Nephron progenitor cell (in vitro differentiated cells): ENCODE data around the gene RAB40C.

Experiments
- DNase-seq: peaks from one replicate; pipeline ENCODE4 v3.0.0; 2021
- H3K27ac Mint-ChIP-seq: 2 replicates; pipeline ENCODE4 v1.8.0; 2021; ENCODE audit warnings: mild to moderate bottlenecking, moderate library complexity, mixed read lengths
- H3K27me3 Mint-ChIP-seq: 2 replicates; pipeline ENCODE4 v1.8.0; 2021; ENCODE audit warnings: mild to moderate bottlenecking, low read depth, mixed read lengths; ENCODE audit not compliant: poor library complexity
- H3K36me3 Mint-ChIP-seq: 2 replicates; pipeline ENCODE4 v1.8.0; 2021; ENCODE audit warnings: low read depth, mixed read lengths
- H3K4me1 Mint-ChIP-seq: 2 replicates; pipeline ENCODE4 v1.8.0; 2021; ENCODE audit warnings: mixed read lengths
- H3K4me3 Mint-ChIP-seq: 2 replicates; pipeline ENCODE4 v1.8.0; 2021; ENCODE audit warnings: mild to moderate bottlenecking, moderate library complexity, mixed read lengths
- H3K9me3 Mint-ChIP-seq: 2 replicates; pipeline ENCODE4 v1.8.0; 2021; ENCODE audit warnings: mild to moderate bottlenecking, moderate library complexity, mixed read lengths
- TF ChIP-seq, protein P1 (sequence below): fragments of 200-600 bp; sonication (generic); IDR thresholded peaks from 2 replicates; pipeline ENCODE4 v1.5.0; 2021; ENCODE audit warnings: antibody characterized with exemption

The RAB40C gene

DNA sequence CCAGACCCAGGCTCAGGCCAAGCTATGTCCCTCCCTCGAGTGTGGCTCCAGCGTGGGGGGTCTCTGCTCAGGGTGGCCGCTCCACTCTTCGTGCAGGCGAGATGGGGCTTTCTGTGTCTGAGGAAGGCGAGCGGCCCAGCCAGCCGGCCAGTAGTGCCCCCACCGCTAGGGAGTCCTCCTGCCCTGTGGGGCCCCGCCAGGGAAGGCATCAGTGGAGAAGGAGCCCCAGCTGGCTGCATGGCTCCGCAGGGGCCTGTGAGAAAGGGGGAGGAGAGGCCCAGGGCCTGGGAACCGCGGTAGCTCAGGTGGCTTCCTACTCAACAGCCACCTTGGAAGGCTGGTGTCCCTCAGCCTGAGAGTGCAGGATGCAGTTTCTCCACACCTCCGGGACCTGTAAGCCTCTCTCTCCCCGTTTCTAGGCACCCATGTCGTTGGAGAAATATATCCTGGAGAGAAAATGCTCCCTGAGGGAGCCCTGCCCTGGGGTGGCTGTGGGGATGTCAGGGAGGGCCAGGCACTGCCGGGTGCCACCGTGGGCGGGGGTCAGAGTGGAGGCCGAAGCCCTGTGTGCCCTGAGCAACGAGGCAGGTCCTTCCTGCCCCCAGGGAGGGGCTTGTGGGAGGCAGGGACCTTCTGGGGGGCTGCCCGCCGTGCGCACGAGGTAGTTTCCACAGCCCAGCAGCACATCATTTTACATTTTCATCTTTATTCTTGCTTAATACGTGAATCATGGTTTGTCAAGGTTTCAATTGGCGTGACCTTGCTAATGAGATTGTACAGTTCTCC lies 16.8 kb upstream of the RAB40C start:
- peaks cover 30% of the 10 kb centered on the region for H3K4me1 Mint-ChIP-seq
- DNase-seq, result no peak
- no peaks in the 10 kb centered on the region for H3K9me3 Mint-ChIP-seq
- no peak overlapping the region for H3K4me3 Mint-ChIP-seq
- H3K36me3 Mint-ChIP-seq, result no peaks in the 10 kb centered on the region
- TF ChIP-seq, protein P1, sequence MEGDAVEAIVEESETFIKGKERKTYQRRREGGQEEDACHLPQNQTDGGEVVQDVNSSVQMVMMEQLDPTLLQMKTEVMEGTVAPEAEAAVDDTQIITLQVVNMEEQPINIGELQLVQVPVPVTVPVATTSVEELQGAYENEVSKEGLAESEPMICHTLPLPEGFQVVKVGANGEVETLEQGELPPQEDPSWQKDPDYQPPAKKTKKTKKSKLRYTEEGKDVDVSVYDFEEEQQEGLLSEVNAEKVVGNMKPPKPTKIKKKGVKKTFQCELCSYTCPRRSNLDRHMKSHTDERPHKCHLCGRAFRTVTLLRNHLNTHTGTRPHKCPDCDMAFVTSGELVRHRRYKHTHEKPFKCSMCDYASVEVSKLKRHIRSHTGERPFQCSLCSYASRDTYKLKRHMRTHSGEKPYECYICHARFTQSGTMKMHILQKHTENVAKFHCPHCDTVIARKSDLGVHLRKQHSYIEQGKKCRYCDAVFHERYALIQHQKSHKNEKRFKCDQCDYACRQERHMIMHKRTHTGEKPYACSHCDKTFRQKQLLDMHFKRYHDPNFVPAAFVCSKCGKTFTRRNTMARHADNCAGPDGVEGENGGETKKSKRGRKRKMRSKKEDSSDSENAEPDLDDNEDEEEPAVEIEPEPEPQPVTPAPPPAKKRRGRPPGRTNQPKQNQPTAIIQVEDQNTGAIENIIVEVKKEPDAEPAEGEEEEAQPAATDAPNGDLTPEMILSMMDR, result no peak
- H3K27ac Mint-ChIP-seq, result no peak overlapping the region
- H3K27me3 Mint-ChIP-seq, result peaks cover 4% of the 10 kb centered on the region

DNA sequence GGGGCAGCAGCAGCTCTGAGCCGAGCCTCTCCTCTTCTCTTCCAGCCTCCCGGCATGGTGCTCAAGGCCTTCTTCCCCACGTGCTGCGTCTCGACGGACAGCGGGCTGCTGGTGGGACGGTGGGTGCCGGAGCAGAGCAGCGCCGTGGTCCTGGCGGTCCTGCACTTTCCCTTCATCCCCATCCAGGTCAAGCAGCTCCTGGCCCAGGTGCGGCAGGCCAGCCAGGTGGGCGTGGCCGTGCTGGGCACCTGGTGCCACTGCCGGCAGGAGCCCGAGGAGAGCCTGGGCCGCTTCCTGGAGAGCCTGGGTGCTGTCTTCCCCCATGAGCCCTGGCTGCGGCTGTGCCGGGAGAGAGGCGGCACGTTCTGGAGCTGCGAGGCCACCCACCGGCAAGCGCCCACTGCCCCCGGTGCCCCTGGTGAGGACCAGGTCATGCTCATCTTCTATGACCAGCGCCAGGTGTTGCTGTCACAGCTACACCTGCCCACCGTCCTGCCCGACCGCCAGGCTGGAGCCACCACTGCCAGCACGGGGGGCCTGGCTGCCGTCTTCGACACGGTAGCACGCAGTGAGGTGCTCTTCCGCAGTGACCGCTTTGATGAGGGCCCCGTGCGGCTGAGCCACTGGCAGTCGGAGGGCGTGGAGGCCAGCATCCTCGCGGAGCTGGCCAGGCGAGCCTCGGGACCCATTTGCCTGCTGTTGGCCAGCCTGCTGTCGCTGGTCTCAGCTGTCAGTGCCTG lies 15.7 kb upstream of the RAB40C start:
- peaks cover 26% of the 10 kb centered on the region for H3K4me1 Mint-ChIP-seq
- no peaks in the 10 kb centered on the region for H3K36me3 Mint-ChIP-seq
- no peak overlapping the region for H3K27ac Mint-ChIP-seq
- TF ChIP-seq, protein P1, result no peak
- H3K4me3 Mint-ChIP-seq, result no peak overlapping the region
- peaks cover 4% of the 10 kb centered on the region for H3K27me3 Mint-ChIP-seq
- DNase-seq, result no peak
- H3K9me3 Mint-ChIP-seq, result no peaks in the 10 kb centered on the region

DNA sequence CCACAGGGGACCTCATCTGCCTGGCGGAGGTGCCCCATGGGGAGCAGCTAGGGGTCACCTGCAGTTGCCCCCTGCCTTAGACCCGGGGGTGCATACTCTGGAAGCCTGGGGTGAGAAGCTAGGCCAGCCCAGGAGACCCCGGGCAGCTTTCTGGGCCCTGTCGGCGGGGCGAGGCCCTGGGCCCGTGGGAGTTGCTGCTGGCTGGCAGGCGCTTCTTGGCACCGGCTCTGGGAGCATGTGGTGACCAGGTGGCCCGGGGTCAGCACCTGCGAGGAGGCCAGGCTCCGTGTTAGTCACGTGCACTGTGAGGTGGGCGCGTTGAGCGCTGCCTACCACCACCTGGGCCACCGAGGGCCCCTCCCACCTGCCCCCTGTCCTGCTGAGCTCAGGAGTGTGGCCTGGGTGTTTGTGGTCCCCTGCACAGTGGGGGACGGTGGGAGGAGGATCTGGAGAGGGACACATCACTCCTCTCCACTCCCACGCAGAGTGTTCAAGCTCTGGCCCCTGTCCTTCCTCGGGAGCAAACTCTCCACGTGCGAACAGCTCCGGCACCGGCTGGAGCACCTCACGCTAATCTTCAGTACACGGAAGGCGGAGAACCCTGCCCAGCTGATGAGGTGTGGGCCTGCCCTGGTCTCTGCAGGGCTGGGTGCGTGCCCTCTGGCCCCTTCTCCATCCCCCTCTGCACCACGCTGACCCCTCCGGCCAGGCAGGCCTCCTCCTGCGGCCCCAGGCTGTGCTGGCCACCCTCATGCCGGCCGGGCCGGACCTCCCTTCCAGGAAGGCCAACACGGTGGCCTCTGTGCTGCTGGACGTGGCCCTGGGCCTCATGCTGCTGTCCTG lies 14.3 kb upstream of the RAB40C start:
- no peaks in the 10 kb centered on the region for H3K36me3 Mint-ChIP-seq
- no peak overlapping the region for H3K4me3 Mint-ChIP-seq
- H3K9me3 Mint-ChIP-seq, result no peaks in the 10 kb centered on the region
- TF ChIP-seq, protein P1, result no peak
- peaks cover 21% of the 10 kb centered on the region for H3K4me1 Mint-ChIP-seq
- peaks cover under 1% of the 10 kb centered on the region for H3K27me3 Mint-ChIP-seq
- no peak overlapping the region for H3K27ac Mint-ChIP-seq
- DNase-seq, result no peak

DNA sequence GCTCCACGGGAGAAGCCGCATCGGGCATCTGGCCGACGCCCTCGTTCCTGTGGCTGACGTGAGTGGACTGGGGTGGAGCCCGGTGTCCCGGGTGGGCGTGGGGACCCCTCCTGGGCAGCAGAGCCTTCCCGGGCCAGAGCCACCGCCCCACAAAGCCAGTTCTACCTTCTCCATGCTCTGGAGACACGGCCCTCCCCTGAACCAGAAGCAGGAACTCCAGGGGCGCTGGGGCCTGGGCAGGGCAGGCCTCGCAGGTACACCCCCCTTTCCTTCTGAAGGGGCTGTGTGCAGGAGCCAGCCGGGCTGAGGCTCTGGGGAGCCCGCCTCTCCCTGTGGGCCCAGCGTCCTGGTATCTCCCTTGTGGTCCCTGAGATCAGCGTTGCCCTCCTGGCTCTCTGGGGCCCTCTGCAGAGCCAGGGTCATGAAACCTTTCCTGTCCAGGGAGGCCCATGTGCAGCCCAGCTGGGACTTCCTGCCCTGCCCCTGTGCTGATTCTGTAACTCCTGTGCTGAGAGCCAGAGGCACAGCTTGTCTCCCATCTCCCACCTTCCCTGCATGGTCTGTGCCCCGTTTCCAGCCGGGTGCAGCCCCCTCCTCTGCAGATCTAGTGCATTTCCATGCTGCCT lies 13.6 kb upstream of the RAB40C start:
- DNase-seq, result no peak
- H3K9me3 Mint-ChIP-seq, result no peaks in the 10 kb centered on the region
- peaks cover 14% of the 10 kb centered on the region for H3K4me1 Mint-ChIP-seq
- TF ChIP-seq, protein P1, result no peak
- H3K27ac Mint-ChIP-seq, result no peak overlapping the region
- H3K27me3 Mint-ChIP-seq, result no peaks in the 10 kb centered on the region
- no peaks in the 10 kb centered on the region for H3K36me3 Mint-ChIP-seq
- H3K4me3 Mint-ChIP-seq, result no peak overlapping the region

DNA sequence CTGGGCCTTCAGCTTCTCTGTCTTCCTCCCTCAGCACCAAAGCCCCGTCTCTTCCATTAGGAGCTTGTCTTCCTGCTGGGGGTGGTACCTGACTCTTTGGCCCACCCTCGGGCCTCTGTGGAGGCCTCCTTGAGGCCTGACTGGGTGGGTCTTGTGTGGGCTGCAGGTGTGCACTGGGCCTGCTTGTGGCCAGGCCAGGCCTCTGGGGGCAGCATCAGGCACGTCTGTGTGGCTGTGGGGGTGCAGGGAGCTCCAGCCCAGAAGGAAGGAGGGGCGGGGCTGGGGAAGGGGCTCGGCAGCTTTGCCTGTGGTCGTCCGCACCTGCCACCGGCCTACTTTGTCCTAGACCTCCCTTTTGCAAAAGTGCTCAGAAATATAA lies 13.1 kb upstream of the RAB40C start:
- H3K36me3 Mint-ChIP-seq, result no peaks in the 10 kb centered on the region
- H3K27me3 Mint-ChIP-seq, result no peaks in the 10 kb centered on the region
- no peak for DNase-seq
- TF ChIP-seq, protein P1, result no peak
- no peaks in the 10 kb centered on the region for H3K9me3 Mint-ChIP-seq
- peaks cover 8% of the 10 kb centered on the region for H3K4me1 Mint-ChIP-seq
- H3K27ac Mint-ChIP-seq, result no peak overlapping the region
- H3K4me3 Mint-ChIP-seq, result no peak overlapping the region
